Fibroblast of lung (primary cell): Measurements from ENCODE around the gene NLGN1.

Source experiments
- EZH2 ChIP-seq: IDR thresholded peaks from 2 replicates; pipeline ENCODE4 v1.5.1; 2012; ENCODE audit warnings: low read length, control low read depth, mild to moderate bottlenecking; ENCODE audit errors: missing control alignments
- TF ChIP-seq, protein P1 (sequence below), 2 donors: IDR thresholded peaks in 1 of 2; conservative IDR thresholded peaks in 1 of 2; 1 replicate in 1 of 2; 2 replicates in 1 of 2; pipeline ENCODE4 v1.5.1; 2011 to 2012; ENCODE audit warnings: low read length in 2 of 2, control low read depth in 1 of 2, inconsistent platforms in 1 of 2, low read depth in 1 of 2, mild to moderate bottlenecking in 1 of 2

DNA sequence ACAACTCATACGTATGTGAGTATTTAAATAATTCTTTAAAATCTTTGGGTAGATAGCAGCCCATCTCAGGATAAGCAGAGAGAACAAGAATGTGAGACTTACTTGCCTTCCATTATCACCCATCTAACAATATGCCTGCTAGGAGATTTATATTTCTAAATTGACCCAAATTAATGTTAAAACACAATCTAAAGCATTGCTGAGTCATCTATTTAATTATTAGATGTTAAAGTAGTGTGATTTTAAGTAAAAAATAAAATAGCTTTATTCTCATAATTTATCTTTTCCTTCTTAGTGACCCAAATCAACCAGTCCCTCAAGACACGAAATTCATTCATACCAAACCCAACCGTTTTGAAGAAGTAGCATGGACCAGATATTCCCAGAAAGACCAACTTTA lies 882.6 kb downstream of the NLGN1 start:
- TF ChIP-seq, protein P1, sequence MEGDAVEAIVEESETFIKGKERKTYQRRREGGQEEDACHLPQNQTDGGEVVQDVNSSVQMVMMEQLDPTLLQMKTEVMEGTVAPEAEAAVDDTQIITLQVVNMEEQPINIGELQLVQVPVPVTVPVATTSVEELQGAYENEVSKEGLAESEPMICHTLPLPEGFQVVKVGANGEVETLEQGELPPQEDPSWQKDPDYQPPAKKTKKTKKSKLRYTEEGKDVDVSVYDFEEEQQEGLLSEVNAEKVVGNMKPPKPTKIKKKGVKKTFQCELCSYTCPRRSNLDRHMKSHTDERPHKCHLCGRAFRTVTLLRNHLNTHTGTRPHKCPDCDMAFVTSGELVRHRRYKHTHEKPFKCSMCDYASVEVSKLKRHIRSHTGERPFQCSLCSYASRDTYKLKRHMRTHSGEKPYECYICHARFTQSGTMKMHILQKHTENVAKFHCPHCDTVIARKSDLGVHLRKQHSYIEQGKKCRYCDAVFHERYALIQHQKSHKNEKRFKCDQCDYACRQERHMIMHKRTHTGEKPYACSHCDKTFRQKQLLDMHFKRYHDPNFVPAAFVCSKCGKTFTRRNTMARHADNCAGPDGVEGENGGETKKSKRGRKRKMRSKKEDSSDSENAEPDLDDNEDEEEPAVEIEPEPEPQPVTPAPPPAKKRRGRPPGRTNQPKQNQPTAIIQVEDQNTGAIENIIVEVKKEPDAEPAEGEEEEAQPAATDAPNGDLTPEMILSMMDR (conservative IDR thresholded peaks at IDR 0.05 in 1 of 2, IDR thresholded peaks at IDR 0.05 in 1 of 2; ENCODE audit: low read depth in 1 of 2, low read length in 2 of 2), result no peak
- TF ChIP-seq EZH2, result no peak
